ENCODE data around the gene RNF8.

RNF8 gene

GRCh38 chr6:37319156-37319555 is 34.6 kb upstream of the RNF8 start:
- peaks cover 50 to 94% (median 69%) of the 10 kb centered on the region in 3 donors for H3K36me3 ChIP-seq
- H3K4me1 ChIP-seq, result peaks cover 0 to 12% (median 5%) of the 10 kb centered on the region in 4 donors
- no peak for DNase-seq

GRCh38 chr6:37319856-37320480 is 33.8 kb upstream of the RNF8 start:
- H3K36me3 ChIP-seq, result peaks cover 48 to 90% (median 62%) of the 10 kb centered on the region in 3 donors

More at GRCh38 chr6:37319156-37319555, 34.6 kb upstream of the RNF8 start:
- Histone ChIP-seq H3K27ac (no peak overlapping the region), H3K4me3 (no peak overlapping the region), H3K9me3 (no peaks in the 10 kb centered on the region), H3K27me3 (no peaks in the 10 kb centered on the region)
- no peak for TF ChIP-seq CTCF (IDR thresholded peaks at IDR 0.05)
- intact Hi-C loops (cut with DNase I; ENCODE audit: low total_unique reads), result no loop called here

GRCh38 chr6:37320646-37321045 is 33.1 kb upstream of the RNF8 start:
- no peak for DNase-seq
- peaks cover 0 to 18% (median 8%) of the 10 kb centered on the region in 4 donors for H3K4me1 ChIP-seq
- TF ChIP-seq CTCF (IDR thresholded peaks at IDR 0.05), result no peak
- no peaks in the 10 kb centered on the region for H3K9me3 ChIP-seq
- H3K36me3 ChIP-seq, result peaks cover 45 to 83% (median 57%) of the 10 kb centered on the region in 3 donors
- intact Hi-C loops (cut with DNase I; ENCODE audit: low total_unique reads), result no loop called here
- H3K27me3 ChIP-seq, result no peaks in the 10 kb centered on the region
- H3K27ac ChIP-seq, result no peak overlapping the region
- no peak overlapping the region for H3K4me3 ChIP-seq

More at GRCh38 chr6:37319856-37320480, 33.8 kb upstream of the RNF8 start:
- Histone ChIP-seq H3K27me3 (no peaks in the 10 kb centered on the region), H3K9me3 (no peaks in the 10 kb centered on the region), H3K27ac (no peak overlapping the region), H3K4me3 (no peak overlapping the region), H3K4me1 (peaks cover 0 to 18% (median 8%) of the 10 kb centered on the region in 4 donors)
- TF ChIP-seq CTCF (IDR thresholded peaks at IDR 0.05), result no peak
- no peak for DNase-seq
- intact Hi-C loops (cut with DNase I; ENCODE audit: low total_unique reads), result no loop called here

GRCh38 chr6:37321101-37321500 is 32.7 kb upstream of the RNF8 start:
- intact Hi-C loops (cut with DNase I; ENCODE audit: low total_unique reads), result no loop called here
- Histone ChIP-seq H3K27ac (no peak overlapping the region), H3K4me3 (no peak overlapping the region), H3K36me3 (peaks cover 41 to 79% (median 52%) of the 10 kb centered on the region in 3 donors), H3K9me3 (no peaks in the 10 kb centered on the region), H3K4me1 (peaks cover 0 to 18% (median 8%) of the 10 kb centered on the region in 4 donors), H3K27me3 (no peaks in the 10 kb centered on the region)
- DNase-seq, result no peak
- no peak for TF ChIP-seq CTCF (IDR thresholded peaks at IDR 0.05)

- no peak for TF ChIP-seq CTCF (IDR thresholded peaks at IDR 0.05)
- Histone ChIP-seq H3K27ac (no peak overlapping the region), H3K27me3 (no peaks in the 10 kb centered on the region), H3K4me1 (peaks cover 0 to 18% (median 8%) of the 10 kb centered on the region in 4 donors), H3K36me3 (peaks cover 35 to 72% (median 45%) of the 10 kb centered on the region in 3 donors), H3K9me3 (no peaks in the 10 kb centered on the region), H3K4me3 (no peak overlapping the region)
- intact Hi-C loops (cut with DNase I; ENCODE audit: low total_unique reads), result no loop called here
- DNase-seq, result no peak
Measured at GRCh38 chr6:37321516-37322415, 32.0 kb upstream of the RNF8 start.

All from tibial artery (tissue), 4 donors.